ENCODE results near the gene PHLPP2. TPM values are rescaled to one million over a fixed set of nuclear protein-coding genes. Genes with fewer than 3 reads are reported as not detected.

Gene PHLPP2
- total and polyA plus RNA-seq, 2 donors, result 4.2 to 10.5 TPM

- peaks cover 3% of the 10 kb centered on the region for H3K36me3 ChIP-seq (ENCODE audit: insufficient read depth)
- no peaks in the 10 kb centered on the region for H3K4me1 ChIP-seq (ENCODE audit: insufficient read depth)
- WGBS, result 90% methylated on average over 5 of the region's 5 CpGs
- no peak overlapping the region for H3K4me3 ChIP-seq (ENCODE audit: low read depth, low read length)
- H3K27ac ChIP-seq (ENCODE audit: low read depth), result no peak overlapping the region
- DNase-seq (ENCODE audit: extremely low spot score), result no peak
Observed at GRCh38 chr16:71672803-71673581, 51.5 kb downstream of the PHLPP2 start.

GRCh38 chr16:71672125-71672524 is 52.4 kb downstream of the PHLPP2 start:
- DNase-seq (ENCODE audit: extremely low spot score), result no peak
- no peak overlapping the region for H3K4me3 ChIP-seq (ENCODE audit: low read depth, low read length)
- no peaks in the 10 kb centered on the region for H3K4me1 ChIP-seq (ENCODE audit: insufficient read depth)
- WGBS, result 80% methylated on average over 3 of the region's 3 CpGs
- H3K27ac ChIP-seq (ENCODE audit: low read depth), result no peak overlapping the region
- H3K36me3 ChIP-seq (ENCODE audit: insufficient read depth), result peaks cover 3% of the 10 kb centered on the region

GRCh38 chr16:71671165-71671564 is 53.3 kb downstream of the PHLPP2 start:
- DNase-seq (ENCODE audit: extremely low spot score), result no peak
- Histone ChIP-seq H3K36me3 (ENCODE audit: insufficient read depth) (peaks cover 2% of the 10 kb centered on the region), H3K4me3 (ENCODE audit: low read depth, low read length) (no peak overlapping the region), H3K27ac (ENCODE audit: low read depth) (no peak overlapping the region), H3K4me1 (ENCODE audit: insufficient read depth) (no peaks in the 10 kb centered on the region)
- WGBS, result 98% methylated on average over 3 of the region's 3 CpGs

GRCh38 chr16:71670537-71670936 is 54.0 kb downstream of the PHLPP2 start:
- WGBS, result 57% methylated on average over 4 of the region's 4 CpGs
- Histone ChIP-seq H3K27ac (ENCODE audit: low read depth) (no peak overlapping the region), H3K36me3 (ENCODE audit: insufficient read depth) (peaks cover 2% of the 10 kb centered on the region), H3K4me3 (ENCODE audit: low read depth, low read length) (no peak overlapping the region), H3K4me1 (ENCODE audit: insufficient read depth) (no peaks in the 10 kb centered on the region)
- no peak for DNase-seq (ENCODE audit: extremely low spot score)

- Histone ChIP-seq H3K36me3 (ENCODE audit: insufficient read depth) (peaks cover 2% of the 10 kb centered on the region), H3K27ac (ENCODE audit: low read depth) (no peak overlapping the region), H3K4me1 (ENCODE audit: insufficient read depth) (no peaks in the 10 kb centered on the region), H3K4me3 (ENCODE audit: low read depth, low read length) (no peak overlapping the region)
- WGBS, result 92% methylated on average over 6 of the region's 6 CpGs
- DNase-seq (ENCODE audit: extremely low spot score), result no peak
Observed at GRCh38 chr16:71669926-71670536, 54.5 kb downstream of the PHLPP2 start.

DNA sequence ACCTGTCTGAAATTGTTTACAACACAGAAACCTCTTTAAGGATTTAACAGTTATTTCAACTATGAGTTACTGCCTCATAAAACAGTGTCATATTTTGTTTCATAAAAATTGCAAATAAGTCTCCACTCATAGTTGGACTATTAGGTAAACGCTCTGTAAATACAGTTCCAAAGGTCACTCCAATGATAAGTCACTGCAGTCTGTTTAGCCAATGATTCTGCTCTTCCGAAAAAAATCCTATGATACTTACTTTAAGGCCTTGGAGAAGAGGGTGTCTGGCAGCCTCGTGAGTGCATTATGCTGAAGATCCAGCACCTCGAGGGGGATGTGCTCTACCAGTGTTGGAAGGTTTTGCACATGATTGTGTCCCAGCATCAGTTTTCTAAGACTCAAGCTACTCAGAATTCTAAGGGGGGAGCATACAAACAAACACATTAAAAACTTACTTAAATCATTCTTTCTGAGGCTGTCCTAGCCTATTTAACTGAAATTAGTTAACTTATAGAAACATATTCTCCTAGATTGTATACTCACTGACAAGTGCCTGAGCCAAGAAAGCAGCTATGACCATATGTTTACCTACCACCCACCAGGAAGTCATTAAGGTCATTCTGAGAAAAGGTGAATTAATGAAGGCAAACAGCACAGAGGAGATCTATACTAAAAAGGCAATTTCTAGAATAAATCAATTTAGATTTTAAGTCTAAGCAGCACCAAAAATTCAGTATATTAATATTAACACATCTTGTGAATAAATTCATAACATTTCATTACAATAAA is 57.4 kb downstream of the PHLPP2 start:
- Histone ChIP-seq H3K27ac (ENCODE audit: low read depth) (no peak overlapping the region), H3K36me3 (ENCODE audit: insufficient read depth) (peaks cover 2% of the 10 kb centered on the region), H3K4me3 (ENCODE audit: low read depth, low read length) (no peak overlapping the region), H3K4me1 (ENCODE audit: insufficient read depth) (no peaks in the 10 kb centered on the region)
- WGBS, result 46% methylated on average over 4 of the region's 4 CpGs
- no peak for DNase-seq (ENCODE audit: extremely low spot score)

DNA sequence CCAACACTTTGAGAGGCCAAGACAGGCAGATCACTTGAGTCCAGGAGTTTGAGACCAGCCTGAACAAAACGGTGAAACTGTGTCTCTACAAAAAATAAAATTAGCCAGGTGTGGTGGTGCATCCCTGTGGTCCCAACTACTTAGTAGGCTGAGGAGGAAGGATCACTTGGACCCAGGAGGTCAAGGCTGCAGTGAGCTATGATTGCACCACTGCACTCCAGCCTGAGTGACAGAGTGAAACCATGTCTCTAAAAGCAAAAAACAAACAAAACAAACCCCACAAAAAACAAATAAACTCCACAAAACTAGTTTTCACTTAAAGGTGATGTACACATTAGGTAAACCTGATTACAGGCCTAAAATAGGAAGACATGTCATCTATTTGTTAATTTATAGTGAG is 58.2 kb downstream of the PHLPP2 start:
- H3K4me1 ChIP-seq (ENCODE audit: insufficient read depth), result no peaks in the 10 kb centered on the region
- DNase-seq (ENCODE audit: extremely low spot score), result no peak
- WGBS, result 92% methylated on average over 1 of the region's 1 CpG
- H3K4me3 ChIP-seq (ENCODE audit: low read depth, low read length), result no peak overlapping the region
- no peak overlapping the region for H3K27ac ChIP-seq (ENCODE audit: low read depth)
- peaks cover 2% of the 10 kb centered on the region for H3K36me3 ChIP-seq (ENCODE audit: insufficient read depth)

- no peak overlapping the region for H3K27ac ChIP-seq (ENCODE audit: low read depth)
- H3K4me1 ChIP-seq (ENCODE audit: insufficient read depth), result no peaks in the 10 kb centered on the region
- no peak overlapping the region for H3K4me3 ChIP-seq (ENCODE audit: low read depth, low read length)
- no peak for DNase-seq (ENCODE audit: extremely low spot score)
- WGBS, result 97% methylated on average over 2 of the region's 2 CpGs
- no peaks in the 10 kb centered on the region for H3K36me3 ChIP-seq (ENCODE audit: insufficient read depth)
Observed at GRCh38 chr16:71659471-71659870, 65.0 kb downstream of the PHLPP2 start.

DNA sequence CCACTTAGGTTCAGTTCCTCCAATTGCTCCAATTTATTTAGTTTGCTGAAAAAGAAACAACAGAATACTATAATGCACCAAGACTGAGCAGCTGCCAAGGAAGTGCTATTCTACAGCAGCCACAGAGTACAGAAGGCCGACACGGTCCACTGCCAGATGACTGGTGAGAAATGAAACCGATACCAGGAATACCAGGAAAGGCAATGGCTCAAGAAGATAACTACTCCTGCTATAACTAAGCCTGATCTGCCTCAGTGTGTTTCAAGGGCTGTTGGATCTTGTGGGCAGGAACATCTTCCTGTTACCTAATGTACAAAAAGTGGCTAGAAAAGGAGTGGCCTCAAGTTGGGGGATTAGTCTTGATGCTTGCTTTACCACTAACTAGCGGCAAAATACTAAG is 65.7 kb downstream of the PHLPP2 start:
- no peak for DNase-seq (ENCODE audit: extremely low spot score)
- H3K4me1 ChIP-seq (ENCODE audit: insufficient read depth), result no peaks in the 10 kb centered on the region
- 93% methylated on average over 4 of the region's 4 CpGs for WGBS
- H3K36me3 ChIP-seq (ENCODE audit: insufficient read depth), result no peaks in the 10 kb centered on the region
- H3K27ac ChIP-seq (ENCODE audit: low read depth), result no peak overlapping the region
- no peak overlapping the region for H3K4me3 ChIP-seq (ENCODE audit: low read depth, low read length)

- 94% methylated on average over 7 of the region's 7 CpGs for WGBS
- H3K4me3 ChIP-seq (ENCODE audit: low read depth, low read length), result no peak overlapping the region
- DNase-seq (ENCODE audit: extremely low spot score), result no peak
- H3K36me3 ChIP-seq (ENCODE audit: insufficient read depth), result no peaks in the 10 kb centered on the region
- no peak overlapping the region for H3K27ac ChIP-seq (ENCODE audit: low read depth)
- H3K4me1 ChIP-seq (ENCODE audit: insufficient read depth), result no peaks in the 10 kb centered on the region
Observed at GRCh38 chr16:71649704-71650103, 74.8 kb downstream of the PHLPP2 start.

GRCh38 chr16:71648921-71649320 is 75.6 kb downstream of the PHLPP2 start:
- no peak overlapping the region for H3K27ac ChIP-seq (ENCODE audit: low read depth)
- H3K36me3 ChIP-seq (ENCODE audit: insufficient read depth), result no peaks in the 10 kb centered on the region
- no peak for DNase-seq (ENCODE audit: extremely low spot score)
- WGBS, result 91% methylated on average over 6 of the region's 6 CpGs
- no peaks in the 10 kb centered on the region for H3K4me1 ChIP-seq (ENCODE audit: insufficient read depth)
- no peak overlapping the region for H3K4me3 ChIP-seq (ENCODE audit: low read depth, low read length)

- 78% methylated on average over 2 of the region's 2 CpGs for WGBS
- no peak for DNase-seq (ENCODE audit: extremely low spot score)
- Histone ChIP-seq H3K4me3 (ENCODE audit: low read depth, low read length) (no peak overlapping the region), H3K36me3 (ENCODE audit: insufficient read depth) (no peaks in the 10 kb centered on the region), H3K27ac (ENCODE audit: low read depth) (no peak overlapping the region), H3K4me1 (ENCODE audit: insufficient read depth) (no peaks in the 10 kb centered on the region)
Observed at GRCh38 chr16:71648162-71648561, 76.3 kb downstream of the PHLPP2 start.

DNA sequence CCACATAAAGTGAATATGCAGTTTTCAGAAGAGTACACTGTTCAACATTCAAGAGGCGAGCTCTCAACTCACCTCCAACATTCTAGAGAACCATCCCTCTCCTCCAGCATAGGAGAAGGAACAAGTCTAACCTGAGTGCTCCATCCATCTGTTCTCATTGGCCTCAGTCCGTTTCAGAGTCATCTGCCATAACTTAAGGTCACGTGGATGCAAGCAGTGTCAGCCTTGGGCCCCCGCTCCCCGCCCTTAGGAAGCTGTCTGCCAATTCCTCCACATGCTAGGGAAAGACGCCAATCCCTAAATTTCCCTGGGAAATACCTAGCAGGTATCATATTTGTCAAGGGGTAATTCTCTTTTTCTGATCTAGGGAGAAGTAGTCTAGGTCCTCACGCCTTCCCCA is 77.1 kb downstream of the PHLPP2 start:
- no peak for DNase-seq (ENCODE audit: extremely low spot score)
- WGBS, result 79% methylated on average over 7 of the region's 7 CpGs
- no peaks in the 10 kb centered on the region for H3K36me3 ChIP-seq (ENCODE audit: insufficient read depth)
- no peak overlapping the region for H3K27ac ChIP-seq (ENCODE audit: low read depth)
- H3K4me3 ChIP-seq (ENCODE audit: low read depth, low read length), result no peak overlapping the region
- H3K4me1 ChIP-seq (ENCODE audit: insufficient read depth), result no peaks in the 10 kb centered on the region

GRCh38 chr16:71645450-71645849 is 79.1 kb downstream of the PHLPP2 start:
- no peak for DNase-seq (ENCODE audit: extremely low spot score)
- Histone ChIP-seq H3K36me3 (ENCODE audit: insufficient read depth) (no peaks in the 10 kb centered on the region), H3K4me3 (ENCODE audit: low read depth, low read length) (no peak overlapping the region), H3K4me1 (ENCODE audit: insufficient read depth) (no peaks in the 10 kb centered on the region), H3K27ac (ENCODE audit: low read depth) (no peak overlapping the region)
- WGBS, result 88% methylated on average over 4 of the region's 4 CpGs
